ENCODE results near the gene NDST1. TPM values are rescaled to one million over a fixed set of nuclear protein-coding genes. Genes with fewer than 3 reads are reported as not detected.

The NDST1 gene
- total RNA-seq, 1 experiment from 2014 or later: 33.1 TPM

DNA sequence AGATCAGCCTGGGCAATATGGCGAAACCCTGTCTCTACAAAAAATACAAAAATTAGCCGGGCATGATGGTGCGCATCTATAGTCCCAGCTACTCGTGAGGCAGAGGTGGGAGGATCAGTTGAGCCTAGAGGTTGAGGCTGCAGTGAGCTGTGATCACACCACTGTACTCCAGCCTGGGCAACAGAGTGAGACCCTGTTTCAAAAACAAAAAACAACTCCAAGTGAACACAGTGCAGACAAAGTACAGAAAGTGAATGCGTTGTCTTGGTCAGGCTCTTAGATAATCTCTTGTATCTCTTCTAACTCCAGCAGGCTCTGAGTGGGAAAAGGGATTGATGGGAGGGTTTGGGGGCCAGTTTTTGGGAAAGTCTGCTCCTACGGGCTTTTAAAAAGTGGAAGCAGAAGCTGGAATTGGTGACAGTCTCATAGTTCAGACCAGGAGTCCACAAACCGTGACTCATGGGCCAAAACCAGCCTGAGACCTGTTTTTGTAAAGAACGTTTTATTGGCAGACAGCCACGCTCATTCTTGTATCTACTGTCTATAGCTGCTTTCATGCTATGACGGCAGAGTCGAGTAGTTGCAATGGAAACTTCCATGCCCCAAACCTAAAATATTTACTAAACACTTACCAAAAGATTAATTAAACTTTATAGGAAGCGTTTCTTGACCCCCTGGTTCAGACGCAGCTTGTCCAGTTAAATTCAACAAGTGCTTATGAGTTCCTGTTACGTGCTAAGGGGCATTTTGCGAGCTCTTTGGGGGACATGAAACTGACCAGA is 32.9 kb downstream of the NDST1 start:
- ChIA-PET POLR2A (no interaction called here), CTCF (interaction anchor here (0.8 kb wide), 1 partner anchor 82 kb away, joined by 3 read pairs; no protein-coding TSS in a partner anchor), RAD21 (ENCODE audit: low non-redundant PET in 1 of 2, low total read pairs in 2 of 2, uncharacterized antibody in 2 of 2, unreplicated experiment in 2 of 2) (no interaction called here)
- Histone ChIP-seq H3K36me3 (ENCODE audit: control insufficient read depth in 1 of 2, insufficient read depth in 2 of 2, low read length in 2 of 2) (peaks cover 9 to 22% of the 10 kb centered on the region in 2 experiments), H3K79me2 (ENCODE audit: insufficient read depth, low read length) (no peaks in the 10 kb centered on the region), H3K9me3 (ENCODE audit: control insufficient read depth in 1 of 2, insufficient read depth in 1 of 2, low read depth in 1 of 2, low read length in 2 of 2) (no peaks in the 10 kb centered on the region), H3K27me3 (ENCODE audit: insufficient read depth, low read length) (no peaks in the 10 kb centered on the region), H3K9me2 (ENCODE audit: insufficient read depth) (no peaks in the 10 kb centered on the region), H3K9ac (ENCODE audit: low read length) (no peak overlapping the region), H3K4me2 (ENCODE audit: low read length) (no peak overlapping the region), H3K27ac (ENCODE audit: low read depth, low read length) (no peak overlapping the region), H3K4me1 (ENCODE audit: control insufficient read depth in 1 of 2, insufficient read depth in 2 of 2, low read length in 2 of 2) (peaks cover 0 to 4% of the 10 kb centered on the region in 2 experiments; a peak in 1 of 4 replicates), H2AFZ (ENCODE audit: low read depth, low read length, poor library complexity, severe bottlenecking) (no peak overlapping the region), H3K4me3 (replicated peaks in 1 of 2; ENCODE audit: low read depth in 1 of 2, low read length in 2 of 2) (no peak overlapping the region), H4K20me1 (ENCODE audit: insufficient read depth) (no peaks in the 10 kb centered on the region)
- ATAC-seq (no peak), DNase-seq (ENCODE audit: low read depth, low spot score) (no peak)
- no TSS peak for BruUV-seq (replicated peaks)
- TF ChIP-seq POLR2A (IDR thresholded peaks at IDR 0.05; ENCODE audit: borderline replicate concordance, extremely low read depth, insufficient read depth, insufficient read length) (no peak), EZH2phosphoT487 (IDR thresholded peaks at IDR 0.05; ENCODE audit: borderline replicate concordance) (no peak), JUND (IDR thresholded peaks at IDR 0.05) (no peak), SIN3A (IDR thresholded peaks at IDR 0.05; ENCODE audit: low read depth) (no peak), ELF1 (IDR thresholded peaks at IDR 0.05; ENCODE audit: borderline replicate concordance, low read depth) (no peak)
- TF ChIP-seq, protein P1, sequence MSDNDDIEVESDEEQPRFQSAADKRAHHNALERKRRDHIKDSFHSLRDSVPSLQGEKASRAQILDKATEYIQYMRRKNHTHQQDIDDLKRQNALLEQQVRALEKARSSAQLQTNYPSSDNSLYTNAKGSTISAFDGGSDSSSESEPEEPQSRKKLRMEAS (IDR thresholded peaks at IDR 0.05): no peak
- intact Hi-C loops (cut with micrococcal nuclease): no loop called here

DNA sequence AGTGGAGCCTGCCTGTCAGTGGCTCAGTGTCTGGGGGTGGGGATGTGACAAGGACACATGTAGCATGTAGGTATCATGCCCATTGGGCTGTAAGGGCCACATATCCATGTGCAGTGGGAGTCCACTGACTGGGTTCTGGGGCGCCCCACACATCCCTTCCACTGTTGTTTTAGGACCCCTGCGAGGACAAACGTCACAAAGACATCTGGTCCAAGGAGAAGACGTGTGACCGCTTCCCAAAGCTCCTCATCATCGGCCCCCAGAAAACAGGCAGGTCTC is 33.4 kb downstream of the NDST1 start:
- H3K79me2 ChIP-seq (ENCODE audit: insufficient read depth, low read length): no peaks in the 10 kb centered on the region
- H3K9me3 ChIP-seq (ENCODE audit: control insufficient read depth in 1 of 2, insufficient read depth in 1 of 2, low read depth in 1 of 2, low read length in 2 of 2): no peaks in the 10 kb centered on the region
- H3K9ac ChIP-seq (ENCODE audit: low read length): no peak overlapping the region
- ATAC-seq (no peak), DNase-seq (ENCODE audit: low read depth, low spot score) (no peak)
- ChIA-PET POLR2A (no interaction called here), CTCF (no interaction called here), RAD21 (ENCODE audit: low non-redundant PET in 1 of 2, low total read pairs in 2 of 2, uncharacterized antibody in 2 of 2, unreplicated experiment in 2 of 2) (no interaction called here)
- no TSS peak for BruUV-seq (replicated peaks)
- no peaks in the 10 kb centered on the region for H3K9me2 ChIP-seq (ENCODE audit: insufficient read depth)
- H3K27me3 ChIP-seq (ENCODE audit: insufficient read depth, low read length): no peaks in the 10 kb centered on the region
- H3K4me1 ChIP-seq (ENCODE audit: control insufficient read depth in 1 of 2, insufficient read depth in 2 of 2, low read length in 2 of 2): peaks cover 0 to 4% of the 10 kb centered on the region in 2 experiments; a peak in 1 of 4 replicates
- peaks cover 9 to 19% of the 10 kb centered on the region in 2 experiments for H3K36me3 ChIP-seq (ENCODE audit: control insufficient read depth in 1 of 2, insufficient read depth in 2 of 2, low read length in 2 of 2)
- no peak overlapping the region for H3K27ac ChIP-seq (ENCODE audit: low read depth, low read length)
- TF ChIP-seq, protein P1 (IDR thresholded peaks at IDR 0.05): no peak
- TF ChIP-seq, protein P2, sequence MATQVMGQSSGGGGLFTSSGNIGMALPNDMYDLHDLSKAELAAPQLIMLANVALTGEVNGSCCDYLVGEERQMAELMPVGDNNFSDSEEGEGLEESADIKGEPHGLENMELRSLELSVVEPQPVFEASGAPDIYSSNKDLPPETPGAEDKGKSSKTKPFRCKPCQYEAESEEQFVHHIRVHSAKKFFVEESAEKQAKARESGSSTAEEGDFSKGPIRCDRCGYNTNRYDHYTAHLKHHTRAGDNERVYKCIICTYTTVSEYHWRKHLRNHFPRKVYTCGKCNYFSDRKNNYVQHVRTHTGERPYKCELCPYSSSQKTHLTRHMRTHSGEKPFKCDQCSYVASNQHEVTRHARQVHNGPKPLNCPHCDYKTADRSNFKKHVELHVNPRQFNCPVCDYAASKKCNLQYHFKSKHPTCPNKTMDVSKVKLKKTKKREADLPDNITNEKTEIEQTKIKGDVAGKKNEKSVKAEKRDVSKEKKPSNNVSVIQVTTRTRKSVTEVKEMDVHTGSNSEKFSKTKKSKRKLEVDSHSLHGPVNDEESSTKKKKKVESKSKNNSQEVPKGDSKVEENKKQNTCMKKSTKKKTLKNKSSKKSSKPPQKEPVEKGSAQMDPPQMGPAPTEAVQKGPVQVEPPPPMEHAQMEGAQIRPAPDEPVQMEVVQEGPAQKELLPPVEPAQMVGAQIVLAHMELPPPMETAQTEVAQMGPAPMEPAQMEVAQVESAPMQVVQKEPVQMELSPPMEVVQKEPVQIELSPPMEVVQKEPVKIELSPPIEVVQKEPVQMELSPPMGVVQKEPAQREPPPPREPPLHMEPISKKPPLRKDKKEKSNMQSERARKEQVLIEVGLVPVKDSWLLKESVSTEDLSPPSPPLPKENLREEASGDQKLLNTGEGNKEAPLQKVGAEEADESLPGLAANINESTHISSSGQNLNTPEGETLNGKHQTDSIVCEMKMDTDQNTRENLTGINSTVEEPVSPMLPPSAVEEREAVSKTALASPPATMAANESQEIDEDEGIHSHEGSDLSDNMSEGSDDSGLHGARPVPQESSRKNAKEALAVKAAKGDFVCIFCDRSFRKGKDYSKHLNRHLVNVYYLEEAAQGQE (IDR thresholded peaks at IDR 0.05; ENCODE audit: low read depth): no peak
- TF ChIP-seq SRF (IDR thresholded peaks at IDR 0.05; ENCODE audit: low read depth) (no peak), EZH2phosphoT487 (IDR thresholded peaks at IDR 0.05; ENCODE audit: borderline replicate concordance) (no peak), CBX3 (IDR thresholded peaks at IDR 0.05; ENCODE audit: low read depth) (no peak), CEBPB (IDR thresholded peaks at IDR 0.05; ENCODE audit: low read depth) (no peak)
- H4K20me1 ChIP-seq (ENCODE audit: insufficient read depth): no peaks in the 10 kb centered on the region
- H3K4me2 ChIP-seq (ENCODE audit: low read length): no peak overlapping the region
- H2AFZ ChIP-seq (ENCODE audit: low read depth, low read length, poor library complexity, severe bottlenecking): no peak overlapping the region
- intact Hi-C loops (cut with micrococcal nuclease): no loop called here
- H3K4me3 ChIP-seq (replicated peaks in 1 of 2; ENCODE audit: low read depth in 1 of 2, low read length in 2 of 2): no peak overlapping the region
